ENCODE data around the gene TRAPPC8. TPM values are rescaled to one million over a fixed set of nuclear protein-coding genes. Genes with fewer than 3 reads are reported as not detected.
"Not testable (repeated sequence)": the region's sequence is repeated elsewhere in the genome, so short reads cannot be mapped to it uniquely, and the experiment has no call there.

TRAPPC8 gene
- total and polyA plus RNA-seq, 5 donors from 2014 or later = 15.5 to 45.4 (median 21.2) TPM

DNA sequence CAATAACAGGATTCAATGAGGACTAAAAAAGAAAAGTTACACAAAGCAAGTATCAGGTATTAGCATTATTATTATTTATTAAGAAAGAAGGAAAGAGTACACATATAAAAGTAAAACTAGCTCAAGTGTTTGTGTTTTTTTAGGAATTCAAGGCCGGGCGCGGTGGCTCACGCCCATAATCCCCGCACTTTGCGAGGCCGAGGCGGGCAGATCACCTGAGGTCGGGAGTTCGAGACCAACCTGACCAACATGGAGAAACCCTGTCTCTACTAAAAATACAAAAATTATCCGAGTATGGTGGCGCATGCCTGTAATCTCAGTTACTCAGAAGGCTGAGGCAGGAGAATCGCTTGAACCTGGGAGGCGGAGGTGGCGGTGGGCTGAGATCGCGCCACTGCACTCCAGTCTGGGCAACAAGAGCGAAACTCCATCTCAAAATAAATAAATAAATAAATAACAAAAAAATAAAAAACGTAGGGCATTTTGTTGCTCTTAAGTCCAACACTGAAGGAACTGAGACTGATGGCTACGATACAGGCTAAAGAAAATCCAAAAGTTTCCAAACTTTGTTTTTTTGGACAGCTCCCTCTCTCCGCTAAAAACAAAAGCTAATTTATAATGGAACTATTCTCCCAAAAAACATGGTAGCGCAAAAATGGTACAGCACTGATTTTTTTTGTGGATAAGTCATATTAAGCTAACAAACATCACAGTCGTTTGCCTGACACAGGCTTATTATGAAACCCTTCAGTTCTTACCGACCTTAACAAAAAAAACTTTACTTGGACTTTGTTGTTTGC lies 1.7 kb downstream of the TRAPPC8 start:
- ATAC-seq (ENCODE audit: low read depth in 2 of 2) = no peak
- H3K4me3 ChIP-seq (ENCODE audit: low read depth, low read length) = peak overlapping the region; percentile 96
- peaks cover 4% of the 10 kb centered on the region for H3K27me3 Mint-ChIP-seq
- H3K27me3 ChIP-seq (ENCODE audit: control insufficient read depth, insufficient read depth, low read length) = no peaks in the 10 kb centered on the region
- peaks cover 50% of the 10 kb centered on the region for H3K4me1 ChIP-seq (ENCODE audit: control insufficient read depth, insufficient read depth, low read length, poor library complexity, severe bottlenecking)
- H3K36me3 ChIP-seq (ENCODE audit: control insufficient read depth, insufficient read depth, low read length) = peaks cover 7% of the 10 kb centered on the region
- no peaks in the 10 kb centered on the region for H3K36me3 Mint-ChIP-seq
- peak overlapping the region; percentile 38 to 100 (median 99) for H3K27ac Mint-ChIP-seq
- H3K27ac ChIP-seq (ENCODE audit: insufficient read depth, low read length, poor library complexity, severe bottlenecking) = peak overlapping the region; percentile 98
- H3K4me1 Mint-ChIP-seq = peaks cover 37 to 65% (median 44%) of the 10 kb centered on the region in 4 donors
- peak overlapping the region; percentile 98 to 100 (median 100) for H3K4me3 Mint-ChIP-seq
- peaks cover 0 to 2% (median 0%) of the 10 kb centered on the region in 7 donors for H3K9me3 Mint-ChIP-seq
- no peaks in the 10 kb centered on the region for H3K9me3 ChIP-seq (ENCODE audit: control insufficient read depth in 2 of 2, low read length in 2 of 2)
- DNase-seq = no peak

- H3K27ac Mint-ChIP-seq = peak overlapping the region in 1 of 3 donors; percentile 60
Measured at GRCh38 chr18:31934773-31935172, 8.2 kb downstream of the TRAPPC8 start.

GRCh38 chr18:31931886-31932240 lies 11.1 kb downstream of the TRAPPC8 start:
- Mint-ChIP-seq H3K9me3 (peaks cover 0 to 1% (median 0%) of the 10 kb centered on the region in 7 donors), H3K27me3 (no peaks in the 10 kb centered on the region), H3K4me1 (peaks cover 10 to 19% (median 16%) of the 10 kb centered on the region in 4 donors), H3K27ac (peak overlapping the region in 1 of 3 donors; percentile 62), H3K4me3 (no peak overlapping the region), H3K36me3 (peaks cover 12% of the 10 kb centered on the region)
- Histone ChIP-seq H3K36me3 (ENCODE audit: control insufficient read depth, insufficient read depth, low read length) (peaks cover 41% of the 10 kb centered on the region), H3K9me3 (ENCODE audit: control insufficient read depth in 2 of 2, low read length in 2 of 2) (no peaks in the 10 kb centered on the region), H3K4me3 (ENCODE audit: low read depth, low read length) (no peak overlapping the region), H3K4me1 (ENCODE audit: control insufficient read depth, insufficient read depth, low read length, poor library complexity, severe bottlenecking) (peaks cover 3% of the 10 kb centered on the region), H3K27ac (ENCODE audit: insufficient read depth, low read length, poor library complexity, severe bottlenecking) (no peak overlapping the region), H3K27me3 (ENCODE audit: control insufficient read depth, insufficient read depth, low read length) (no peaks in the 10 kb centered on the region)
- ATAC-seq (ENCODE audit: low read depth in 2 of 2) (no peak), DNase-seq (no peak)

More at GRCh38 chr18:31934773-31935172, 8.2 kb downstream of the TRAPPC8 start:
- Histone ChIP-seq H3K36me3 (ENCODE audit: control insufficient read depth, insufficient read depth, low read length) (peaks cover 24% of the 10 kb centered on the region), H3K4me1 (ENCODE audit: control insufficient read depth, insufficient read depth, low read length, poor library complexity, severe bottlenecking) (peaks cover 16% of the 10 kb centered on the region)
- H3K9me3 Mint-ChIP-seq; DNase-seq; ATAC-seq (ENCODE audit: low read depth in 2 of 2); H3K27me3 Mint-ChIP-seq; H3K27me3 ChIP-seq (ENCODE audit: control insufficient read depth, insufficient read depth, low read length); H3K9me3 ChIP-seq (ENCODE audit: control insufficient read depth in 2 of 2, low read length in 2 of 2); H3K36me3 Mint-ChIP-seq; H3K27ac ChIP-seq (ENCODE audit: insufficient read depth, low read length, poor library complexity, severe bottlenecking); H3K4me3 ChIP-seq (ENCODE audit: low read depth, low read length): not testable (repeated sequence)
- Mint-ChIP-seq H3K4me3 (peak overlapping the region in 1 of 4 donors; percentile 32), H3K4me1 (peaks cover 16 to 36% (median 23%) of the 10 kb centered on the region in 4 donors)

GRCh38 chr18:31931163-31931885 lies 11.6 kb downstream of the TRAPPC8 start:
- Mint-ChIP-seq H3K4me1 (peaks cover 10 to 22% (median 18%) of the 10 kb centered on the region in 4 donors), H3K27ac (peak overlapping the region in 1 of 3 donors; percentile 62), H3K36me3 (peaks cover 17% of the 10 kb centered on the region), H3K9me3 (peaks cover 0 to 1% (median 0%) of the 10 kb centered on the region in 7 donors), H3K4me3 (no peak overlapping the region), H3K27me3 (no peaks in the 10 kb centered on the region)
- H3K9me3 ChIP-seq (ENCODE audit: control insufficient read depth in 2 of 2, low read length in 2 of 2) = no peaks in the 10 kb centered on the region
- H3K4me1 ChIP-seq (ENCODE audit: control insufficient read depth, insufficient read depth, low read length, poor library complexity, severe bottlenecking) = peaks cover 3% of the 10 kb centered on the region
- no peak overlapping the region for H3K27ac ChIP-seq (ENCODE audit: insufficient read depth, low read length, poor library complexity, severe bottlenecking)
- no peaks in the 10 kb centered on the region for H3K27me3 ChIP-seq (ENCODE audit: control insufficient read depth, insufficient read depth, low read length)
- DNase-seq (no peak), ATAC-seq (ENCODE audit: low read depth in 2 of 2) (no peak)
- H3K4me3 ChIP-seq (ENCODE audit: low read depth, low read length) = no peak overlapping the region
- peaks cover 44% of the 10 kb centered on the region for H3K36me3 ChIP-seq (ENCODE audit: control insufficient read depth, insufficient read depth, low read length)

GRCh38 chr18:31929273-31929672 lies 13.7 kb downstream of the TRAPPC8 start:
- Mint-ChIP-seq H3K4me1 (peaks cover 20 to 40% (median 29%) of the 10 kb centered on the region in 4 donors), H3K4me3 (no peak overlapping the region), H3K36me3 (peaks cover 31% of the 10 kb centered on the region), H3K27ac (no peak overlapping the region), H3K27me3 (no peaks in the 10 kb centered on the region), H3K9me3 (peaks cover 0 to 1% (median 0%) of the 10 kb centered on the region in 7 donors)
- H3K36me3 ChIP-seq (ENCODE audit: control insufficient read depth, insufficient read depth, low read length) = peaks cover 41% of the 10 kb centered on the region
- H3K4me1 ChIP-seq (ENCODE audit: control insufficient read depth, insufficient read depth, low read length, poor library complexity, severe bottlenecking) = peaks cover 3% of the 10 kb centered on the region
- H3K4me3 ChIP-seq (ENCODE audit: low read depth, low read length) = no peak overlapping the region
- no peaks in the 10 kb centered on the region for H3K27me3 ChIP-seq (ENCODE audit: control insufficient read depth, insufficient read depth, low read length)
- ATAC-seq (ENCODE audit: low read depth in 2 of 2) = no peak
- no peak overlapping the region for H3K27ac ChIP-seq (ENCODE audit: insufficient read depth, low read length, poor library complexity, severe bottlenecking)
- no peaks in the 10 kb centered on the region for H3K9me3 ChIP-seq (ENCODE audit: control insufficient read depth in 2 of 2, low read length in 2 of 2)
- DNase-seq = no peak

DNA sequence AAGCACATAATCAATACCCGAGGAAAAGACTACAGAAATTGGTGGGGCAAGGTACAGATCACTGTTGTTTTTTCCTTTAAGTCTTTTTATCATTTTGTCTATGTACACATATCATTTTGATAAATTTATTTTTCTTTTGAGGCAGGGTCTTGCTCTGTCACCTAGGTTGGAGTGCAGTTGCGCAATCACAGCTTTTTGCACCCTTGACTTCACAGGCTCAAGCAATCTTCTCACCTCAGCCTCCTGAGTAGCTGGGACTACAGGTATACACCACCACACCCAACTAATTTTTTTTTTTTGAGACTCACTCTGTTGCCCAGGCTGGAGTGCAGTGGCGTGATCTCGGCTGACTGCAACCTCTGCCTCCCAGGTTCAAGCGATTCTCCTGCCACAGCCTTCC lies 15.9 kb downstream of the TRAPPC8 start:
- Mint-ChIP-seq H3K4me1 (peaks cover 22 to 35% (median 28%) of the 10 kb centered on the region in 4 donors), H3K36me3 (peaks cover 36% of the 10 kb centered on the region)
- not testable (repeated sequence) for H3K4me3 Mint-ChIP-seq; ATAC-seq (ENCODE audit: low read depth in 2 of 2); H3K4me3 ChIP-seq (ENCODE audit: low read depth, low read length); H3K27ac Mint-ChIP-seq; H3K9me3 Mint-ChIP-seq; H3K27me3 ChIP-seq (ENCODE audit: control insufficient read depth, insufficient read depth, low read length); H3K4me1 ChIP-seq (ENCODE audit: control insufficient read depth, insufficient read depth, low read length, poor library complexity, severe bottlenecking); H3K27me3 Mint-ChIP-seq; DNase-seq; H3K27ac ChIP-seq (ENCODE audit: insufficient read depth, low read length, poor library complexity, severe bottlenecking); H3K9me3 ChIP-seq (ENCODE audit: control insufficient read depth in 2 of 2, low read length in 2 of 2)
- H3K36me3 ChIP-seq (ENCODE audit: control insufficient read depth, insufficient read depth, low read length) = peaks cover 42% of the 10 kb centered on the region

DNA sequence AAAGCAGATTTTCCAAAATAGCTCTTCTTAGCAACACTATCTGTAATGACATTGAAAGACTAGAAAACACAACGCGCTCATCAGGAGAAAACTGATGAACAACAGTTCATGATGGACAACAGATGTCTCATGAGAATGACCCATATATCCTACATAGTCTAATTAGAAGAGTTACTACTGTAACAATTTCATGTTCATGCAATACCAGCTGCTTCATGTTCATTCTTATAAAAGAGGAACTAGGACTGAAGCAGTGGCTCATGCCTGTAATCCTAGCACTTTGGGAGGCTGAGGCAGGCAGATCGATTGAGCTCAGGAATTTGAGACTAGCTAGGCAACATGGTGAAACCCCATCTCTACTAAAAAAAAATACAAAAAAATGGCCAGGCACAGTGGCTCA lies 22.7 kb downstream of the TRAPPC8 start:
- Mint-ChIP-seq H3K27ac (no peak overlapping the region), H3K27me3 (no peaks in the 10 kb centered on the region), H3K9me3 (no peaks in the 10 kb centered on the region), H3K4me1 (peaks cover 5 to 23% (median 9%) of the 10 kb centered on the region in 4 donors), H3K36me3 (peaks cover 28% of the 10 kb centered on the region), H3K4me3 (no peak overlapping the region)
- Histone ChIP-seq H3K27me3 (ENCODE audit: control insufficient read depth, insufficient read depth, low read length) (no peaks in the 10 kb centered on the region), H3K27ac (ENCODE audit: insufficient read depth, low read length, poor library complexity, severe bottlenecking) (no peak overlapping the region), H3K4me3 (ENCODE audit: low read depth, low read length) (no peak overlapping the region), H3K4me1 (ENCODE audit: control insufficient read depth, insufficient read depth, low read length, poor library complexity, severe bottlenecking) (no peaks in the 10 kb centered on the region), H3K36me3 (ENCODE audit: control insufficient read depth, insufficient read depth, low read length) (peaks cover 35% of the 10 kb centered on the region), H3K9me3 (ENCODE audit: control insufficient read depth in 2 of 2, low read length in 2 of 2) (no peaks in the 10 kb centered on the region)
- ATAC-seq (ENCODE audit: low read depth in 2 of 2) (no peak), DNase-seq (no peak)

All from CD4-positive, CD25-positive, alpha-beta regulatory T cell (primary cell).